OCI-LY1 (cell line): ENCODE measurements around the gene ADCK1.

ENCODE experiments used
- H2AFZ ChIP-seq: fragments of 200-600 bp; sonication (generic), shearing (Covaris generic); 2 replicates; pipeline ENCODE4 v1.6.0; 2014; ENCODE audit warnings: antibody characterized with exemption, mild to moderate bottlenecking, low read length
- H3F3A ChIP-seq: fragments of 200-600 bp; sonication (generic), shearing (Covaris generic); 2 replicates; pipeline ENCODE4 v1.6.0; 2014; ENCODE audit warnings: mild to moderate bottlenecking, antibody characterized with exemption, low read length, moderate library complexity; ENCODE audit not compliant: insufficient read depth
- H3K27ac ChIP-seq: fragments of 200-600 bp; sonication (generic); 2 replicates; pipeline ENCODE4 v1.5.1; 2014; ENCODE audit warnings: low read length, mixed run types, mild to moderate bottlenecking, low read depth; ENCODE audit not compliant: poor library complexity, severe bottlenecking
- H3K27me3 ChIP-seq: fragments of 200-600 bp; sonication (generic); 2 replicates; pipeline ENCODE4 v1.6.0; 2014; ENCODE audit warnings: antibody characterized with exemption, mild to moderate bottlenecking, low read length, moderate library complexity; ENCODE audit not compliant: insufficient read depth
- H3K36me3 ChIP-seq: fragments of 200-600 bp; sonication (generic); 2 replicates; pipeline ENCODE4 v1.6.1; 2014; ENCODE audit warnings: mild to moderate bottlenecking, antibody characterized with exemption, low read length, moderate library complexity, mixed read lengths; ENCODE audit not compliant: insufficient read depth
- H3K4me1 ChIP-seq: fragments of 200-600 bp; sonication (generic); 2 replicates; pipeline ENCODE4 v1.5.1; 2014; ENCODE audit warnings: mild to moderate bottlenecking, low read length, moderate library complexity; ENCODE audit not compliant: insufficient read depth, severe bottlenecking
- H3K4me2 ChIP-seq: fragments of 200-600 bp; sonication (generic), shearing (Covaris generic); 2 replicates; pipeline ENCODE4 v1.6.1; 2014; ENCODE audit warnings: low read length
- H3K4me3 ChIP-seq: fragments of 200-600 bp; sonication (generic); 2 replicates; pipeline ENCODE4 v1.5.1; 2014; ENCODE audit warnings: low read length, low read depth, mild to moderate bottlenecking, mixed read lengths; ENCODE audit not compliant: poor library complexity, severe bottlenecking
- H3K79me2 ChIP-seq: fragments of 200-600 bp; shearing (Covaris generic); 2 replicates; pipeline ENCODE4 v1.6.1; 2016; ENCODE audit warnings: mixed run types, low read length, mixed read lengths; ENCODE audit not compliant: insufficient read depth
- H3K9ac ChIP-seq: fragments of 200-600 bp; sonication (generic), shearing (Covaris generic); 2 replicates; pipeline ENCODE4 v1.6.1; 2014; ENCODE audit warnings: mild to moderate bottlenecking, low read length, mixed read lengths
- H3K9me2 ChIP-seq: fragments of 200-600 bp; sonication (generic), shearing (Covaris generic); 2 replicates; pipeline ENCODE4 v1.6.1; 2014; ENCODE audit warnings: low read depth, mild to moderate bottlenecking, low read length, mixed read lengths
- H3K9me3 ChIP-seq: fragments of 200-600 bp; shearing (Covaris generic); 2 replicates; pipeline ENCODE4 v1.6.1; 2014; ENCODE audit warnings: low read length, mixed read lengths
- H4K20me1 ChIP-seq: fragments of 200-600 bp; sonication (generic), shearing (Covaris generic); 2 replicates; pipeline ENCODE4 v1.6.0; 2016; ENCODE audit warnings: mild to moderate bottlenecking, low read length; ENCODE audit not compliant: insufficient read depth
- EZH2 ChIP-seq: fragments of 200-600 bp; sonication (generic), shearing (Covaris generic); IDR thresholded peaks from 2 replicates; pipeline ENCODE4 v1.8.0; 2017; ENCODE audit warnings: borderline replicate concordance, mixed run types, mild to moderate bottlenecking, antibody characterized with exemption, low read length, moderate library complexity, mixed read lengths
- TF ChIP-seq, protein P1 (sequence below): fragments of 200-600 bp; sonication (generic), shearing (Covaris generic); IDR thresholded peaks from 2 replicates; pipeline ENCODE4 v1.5.1; 2017; ENCODE audit warnings: mild to moderate bottlenecking, antibody characterized with exemption, low read length, moderate library complexity, mixed read lengths

ADCK1 gene

DNA sequence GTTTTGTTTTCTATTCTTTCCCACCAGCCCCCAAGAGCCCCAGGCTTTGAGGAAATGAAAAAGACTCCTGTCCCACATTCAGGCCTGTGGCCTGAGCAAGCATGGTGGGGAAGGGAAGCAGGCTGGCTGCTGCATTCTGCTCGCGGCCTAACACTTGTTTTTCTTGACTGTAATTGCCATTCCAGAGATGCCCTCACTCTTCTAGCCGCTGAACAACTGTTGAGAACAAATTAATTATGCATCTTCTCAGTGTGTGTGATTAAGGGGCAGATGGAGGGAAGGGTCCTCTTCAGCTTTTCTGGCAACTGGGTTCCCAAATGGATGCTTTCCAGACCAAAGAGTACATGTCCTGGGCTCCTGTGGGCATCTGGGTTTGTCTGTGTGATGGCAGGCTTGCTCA, 43.3 kb downstream of the ADCK1 start:
- Histone ChIP-seq H3K4me1 (no peaks in the 10 kb centered on the region), H2AFZ (no peak overlapping the region), H3K4me2 (no peak overlapping the region), H3K27me3 (no peaks in the 10 kb centered on the region), H3F3A (no peaks in the 10 kb centered on the region), H3K79me2 (no peaks in the 10 kb centered on the region), H3K4me3 (no peak overlapping the region), H3K27ac (no peak overlapping the region), H4K20me1 (no peaks in the 10 kb centered on the region), H3K9me3 (no peaks in the 10 kb centered on the region), H3K9me2 (no peaks in the 10 kb centered on the region), H3K9ac (no peak overlapping the region), H3K36me3 (no peaks in the 10 kb centered on the region; the same call in 1 of the 2 replicates)
- no peak for TF ChIP-seq EZH2
- TF ChIP-seq, protein P1, sequence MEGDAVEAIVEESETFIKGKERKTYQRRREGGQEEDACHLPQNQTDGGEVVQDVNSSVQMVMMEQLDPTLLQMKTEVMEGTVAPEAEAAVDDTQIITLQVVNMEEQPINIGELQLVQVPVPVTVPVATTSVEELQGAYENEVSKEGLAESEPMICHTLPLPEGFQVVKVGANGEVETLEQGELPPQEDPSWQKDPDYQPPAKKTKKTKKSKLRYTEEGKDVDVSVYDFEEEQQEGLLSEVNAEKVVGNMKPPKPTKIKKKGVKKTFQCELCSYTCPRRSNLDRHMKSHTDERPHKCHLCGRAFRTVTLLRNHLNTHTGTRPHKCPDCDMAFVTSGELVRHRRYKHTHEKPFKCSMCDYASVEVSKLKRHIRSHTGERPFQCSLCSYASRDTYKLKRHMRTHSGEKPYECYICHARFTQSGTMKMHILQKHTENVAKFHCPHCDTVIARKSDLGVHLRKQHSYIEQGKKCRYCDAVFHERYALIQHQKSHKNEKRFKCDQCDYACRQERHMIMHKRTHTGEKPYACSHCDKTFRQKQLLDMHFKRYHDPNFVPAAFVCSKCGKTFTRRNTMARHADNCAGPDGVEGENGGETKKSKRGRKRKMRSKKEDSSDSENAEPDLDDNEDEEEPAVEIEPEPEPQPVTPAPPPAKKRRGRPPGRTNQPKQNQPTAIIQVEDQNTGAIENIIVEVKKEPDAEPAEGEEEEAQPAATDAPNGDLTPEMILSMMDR, result no peak

DNA sequence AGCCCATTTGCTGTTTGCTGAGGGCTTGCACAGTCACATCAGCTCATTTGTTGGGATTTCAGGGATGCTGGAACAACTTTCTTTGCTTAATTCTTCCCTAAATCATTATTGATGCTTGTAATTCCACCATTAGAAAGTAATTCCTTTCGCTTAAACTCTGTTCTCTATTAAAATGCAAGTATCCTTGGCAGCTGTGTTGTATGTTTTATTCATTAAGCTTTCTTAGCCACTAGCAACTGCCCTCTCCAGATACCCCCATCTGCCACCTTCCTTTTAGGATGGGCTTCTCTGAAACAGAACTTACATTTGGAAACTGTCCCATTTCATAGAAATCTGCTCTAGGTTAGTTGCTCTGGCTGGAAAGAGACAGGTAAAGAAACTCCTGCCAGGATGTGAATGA, 43.7 kb downstream of the ADCK1 start:
- Histone ChIP-seq H3F3A (no peaks in the 10 kb centered on the region), H4K20me1 (no peaks in the 10 kb centered on the region), H3K36me3 (no peaks in the 10 kb centered on the region; the same call in 1 of the 2 replicates), H3K4me2 (no peak overlapping the region), H3K27ac (no peak overlapping the region), H3K9me3 (no peaks in the 10 kb centered on the region), H3K9me2 (no peaks in the 10 kb centered on the region), H3K4me3 (no peak overlapping the region), H3K4me1 (no peaks in the 10 kb centered on the region), H2AFZ (no peak overlapping the region), H3K79me2 (no peaks in the 10 kb centered on the region), H3K9ac (no peak overlapping the region), H3K27me3 (no peaks in the 10 kb centered on the region)
- TF ChIP-seq, protein P1, result no peak
- TF ChIP-seq EZH2, result no peak

DNA sequence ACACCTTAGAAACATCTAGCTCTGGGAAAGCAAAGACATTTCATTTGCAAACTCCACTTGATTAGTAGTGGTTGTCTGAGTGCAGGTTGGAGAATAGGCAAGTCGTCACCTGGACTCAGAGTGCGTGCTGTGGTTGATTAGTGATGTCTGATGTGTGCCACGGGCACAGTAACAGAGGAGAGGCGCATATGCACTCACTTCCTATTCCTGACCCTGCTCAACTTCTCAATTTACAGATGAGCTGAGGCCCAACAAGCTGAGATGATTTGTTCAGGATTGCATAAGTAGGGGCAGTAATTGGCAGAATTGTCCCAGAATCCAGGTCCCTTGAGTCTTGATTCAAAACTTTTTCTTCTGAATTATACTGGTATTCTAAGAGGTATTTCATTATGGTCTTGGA, 44.9 kb downstream of the ADCK1 start:
- Histone ChIP-seq H3K9ac (no peak overlapping the region), H3K4me3 (no peak overlapping the region), H3K27me3 (no peaks in the 10 kb centered on the region), H3K9me3 (no peaks in the 10 kb centered on the region), H3K9me2 (no peaks in the 10 kb centered on the region), H3K36me3 (no peaks in the 10 kb centered on the region; the same call in 1 of the 2 replicates), H3K4me2 (no peak overlapping the region), H3F3A (no peaks in the 10 kb centered on the region), H3K4me1 (no peaks in the 10 kb centered on the region), H3K79me2 (no peaks in the 10 kb centered on the region), H2AFZ (no peak overlapping the region), H3K27ac (no peak overlapping the region), H4K20me1 (no peaks in the 10 kb centered on the region)
- TF ChIP-seq EZH2, result no peak
- TF ChIP-seq, protein P1, result no peak
